ENCODE measurements around the gene SNRK. TPM values are rescaled to one million over a fixed set of nuclear protein-coding genes. Genes with fewer than 3 reads are reported as not detected.

The SNRK gene
- total and polyA plus RNA-seq, 2 experiments from 2014 or later = 10.7 to 25.3 TPM

GRCh38 chr3:43348350-43348749 is 62.0 kb downstream of the SNRK start:
- Histone ChIP-seq H3K27me3 (no peaks in the 10 kb centered on the region), H3K9me2 (replicated peaks; ENCODE audit: insufficient read depth) (no peaks in the 10 kb centered on the region), H3K4me1 (ENCODE audit: insufficient read depth) (no peaks in the 10 kb centered on the region), H3K36me3 (replicated peaks; ENCODE audit: insufficient read depth, low read depth) (no peaks in the 10 kb centered on the region), H3K4me2 (no peak overlapping the region), H3K79me2 (no peaks in the 10 kb centered on the region), H2AFZ (no peak overlapping the region), H4K20me1 (ENCODE audit: insufficient read depth, poor library complexity, severe bottlenecking) (no peaks in the 10 kb centered on the region), H3K27ac (no peak overlapping the region), H3K4me3 (no peak overlapping the region), H3K9me3 (ENCODE audit: low read depth) (no peaks in the 10 kb centered on the region)
- DNase-seq (ENCODE audit: low spot score) = no peak
- WGBS (ENCODE audit: low lambda C conversion rate, missing lambda C conversion rate) = 97% methylated on average over 11 of the region's 11 CpGs
- no peak for TF ChIP-seq CTCF (IDR thresholded peaks at IDR 0.05; ENCODE audit: poor library complexity)
- TF ChIP-seq EZH2phosphoT487 (IDR thresholded peaks at IDR 0.05; ENCODE audit: low read depth, severe bottlenecking, unreplicated experiment) = no peak

GRCh38 chr3:43348852-43349574 is 62.7 kb downstream of the SNRK start:
- no peaks in the 10 kb centered on the region for H3K27me3 ChIP-seq
- no peaks in the 10 kb centered on the region for H3K9me2 ChIP-seq (replicated peaks; ENCODE audit: insufficient read depth)
- no peak overlapping the region for H2AFZ ChIP-seq
- H3K36me3 ChIP-seq (replicated peaks; ENCODE audit: insufficient read depth, low read depth) = no peaks in the 10 kb centered on the region
- no peak overlapping the region for H3K4me3 ChIP-seq
- H3K9me3 ChIP-seq (ENCODE audit: low read depth) = no peaks in the 10 kb centered on the region
- H3K4me1 ChIP-seq (ENCODE audit: insufficient read depth) = no peaks in the 10 kb centered on the region
- no peak overlapping the region for H3K4me2 ChIP-seq
- H3K79me2 ChIP-seq = no peaks in the 10 kb centered on the region
- no peak overlapping the region for H3K27ac ChIP-seq
- DNase-seq (ENCODE audit: low spot score) = no peak
- TF ChIP-seq EZH2phosphoT487 (IDR thresholded peaks at IDR 0.05; ENCODE audit: low read depth, severe bottlenecking, unreplicated experiment) (no peak), CTCF (IDR thresholded peaks at IDR 0.05; ENCODE audit: poor library complexity) (no peak), EZH2 (IDR thresholded peaks at IDR 0.05; ENCODE audit: borderline replicate concordance) (no peak)
- WGBS (ENCODE audit: low lambda C conversion rate, missing lambda C conversion rate) = 96% methylated on average over 4 of the region's 4 CpGs
- no peaks in the 10 kb centered on the region for H4K20me1 ChIP-seq (ENCODE audit: insufficient read depth, poor library complexity, severe bottlenecking)

- Histone ChIP-seq H4K20me1 (ENCODE audit: insufficient read depth, poor library complexity, severe bottlenecking) (no peaks in the 10 kb centered on the region), H3K4me2 (no peak overlapping the region), H2AFZ (no peak overlapping the region), H3K4me3 (no peak overlapping the region), H3K79me2 (no peaks in the 10 kb centered on the region), H3K9me3 (ENCODE audit: low read depth) (no peaks in the 10 kb centered on the region), H3K36me3 (replicated peaks; ENCODE audit: insufficient read depth, low read depth) (no peaks in the 10 kb centered on the region), H3K27ac (no peak overlapping the region), H3K27me3 (no peaks in the 10 kb centered on the region), H3K9me2 (replicated peaks; ENCODE audit: insufficient read depth) (no peaks in the 10 kb centered on the region), H3K4me1 (ENCODE audit: insufficient read depth) (no peaks in the 10 kb centered on the region)
- 93% methylated on average over 3 of the region's 3 CpGs for WGBS (ENCODE audit: low lambda C conversion rate, missing lambda C conversion rate)
- no peak for DNase-seq (ENCODE audit: low spot score)
- no peak for TF ChIP-seq EZH2phosphoT487 (IDR thresholded peaks at IDR 0.05; ENCODE audit: low read depth, severe bottlenecking, unreplicated experiment)
- TF ChIP-seq EZH2 (IDR thresholded peaks at IDR 0.05; ENCODE audit: borderline replicate concordance) = no peak
- TF ChIP-seq CTCF (IDR thresholded peaks at IDR 0.05; ENCODE audit: poor library complexity) = no peak
These were observed 63.4 kb downstream of the SNRK start for GRCh38 chr3:43349716-43350115.
